MM.1S (cell line): ENCODE results near the gene EMX2.

ENCODE experiments used
- DNase-seq: peaks from one replicate; pipeline ENCODE4 v3.0.0-alpha.2; 2015
- H2AFZ ChIP-seq: fragments of 300-600 bp; sonication (generic); 2 replicates; pipeline ENCODE4 v1.6.0; 2016; ENCODE audit warnings: antibody characterized with exemption, low read length
- H3F3A ChIP-seq: fragments of 300-600 bp; sonication (generic); 2 replicates; pipeline ENCODE4 v1.6.1; 2016; ENCODE audit warnings: mild to moderate bottlenecking, antibody characterized with exemption, low read length, moderate library complexity, mixed read lengths; ENCODE audit not compliant: insufficient read depth
- H3K27ac ChIP-seq: fragments of 300-600 bp; sonication (generic); 2 replicates; pipeline ENCODE4 v1.5.1; 2016; ENCODE audit warnings: mild to moderate bottlenecking, low read length
- H3K27me3 ChIP-seq: fragments of 300-600 bp; sonication (generic); replicated peaks from 2 replicates; pipeline ENCODE4 v1.6.0; 2016; ENCODE audit warnings: low read length; ENCODE audit not compliant: insufficient read depth
- H3K36me3 ChIP-seq: fragments of 300-600 bp; sonication (generic); replicated peaks from 2 replicates; pipeline ENCODE4 v1.6.1; 2016; ENCODE audit warnings: mild to moderate bottlenecking, low read length, mixed read lengths; ENCODE audit not compliant: insufficient read depth
- H3K4me1 ChIP-seq: fragments of 300-600 bp; sonication (generic); 2 replicates; pipeline ENCODE4 v1.6.1; 2016; ENCODE audit warnings: low read length, mixed read lengths
- H3K4me2 ChIP-seq: fragments of 300-600 bp; sonication (generic); 2 replicates; pipeline ENCODE4 v1.6.0; 2016; ENCODE audit warnings: low read depth, low read length
- H3K4me3 ChIP-seq: fragments of 300-600 bp; sonication (generic); 2 replicates; pipeline ENCODE4 v1.5.1; 2016; ENCODE audit warnings: low read length, mixed read lengths
- H3K79me2 ChIP-seq: fragments of 300-600 bp; sonication (generic); 2 replicates; pipeline ENCODE4 v1.6.1; 2016; ENCODE audit warnings: mixed run types, low read length, mixed read lengths
- H3K9ac ChIP-seq: fragments of 300-600 bp; sonication (generic); 2 replicates; pipeline ENCODE4 v1.6.1; 2016; ENCODE audit warnings: low read length, mixed read lengths
- H3K9me2 ChIP-seq: fragments of 300-600 bp; sonication (generic); replicated peaks from 2 replicates; pipeline ENCODE4 v1.6.1; 2016; ENCODE audit warnings: mild to moderate bottlenecking, low read length, mixed read lengths; ENCODE audit not compliant: insufficient read depth
- H3K9me3 ChIP-seq: fragments of 300-600 bp; sonication (generic); replicated peaks from 2 replicates; pipeline ENCODE4 v1.6.1; 2016; ENCODE audit warnings: mild to moderate bottlenecking, low read length, mixed read lengths; ENCODE audit not compliant: insufficient read depth
- H4K20me1 ChIP-seq: fragments of 300-600 bp; sonication (generic); 2 replicates; pipeline ENCODE4 v1.6.1; 2016; ENCODE audit warnings: mild to moderate bottlenecking, low read length, moderate library complexity, mixed read lengths; ENCODE audit not compliant: insufficient read depth
- EZH2 ChIP-seq: fragments of 300-600 bp; sonication (generic); optimal IDR thresholded peaks from 2 replicates; pipeline ENCODE3; 2017; ENCODE audit warnings: low read depth, mild to moderate bottlenecking, antibody characterized with exemption, low read length, mixed read lengths
- EZH2phosphoT487 ChIP-seq: fragments of 300-600 bp; sonication (generic); IDR thresholded peaks from 2 replicates; pipeline ENCODE4 v1.6.1; 2018; ENCODE audit warnings: antibody characterized with exemption, low read length
- TF ChIP-seq, protein P1 (sequence below): fragments of 300-600 bp; sonication (generic); IDR thresholded peaks from 2 replicates; pipeline ENCODE4 v1.5.1; 2016; ENCODE audit warnings: antibody characterized with exemption, low read length, mixed read lengths

EMX2 gene

DNA sequence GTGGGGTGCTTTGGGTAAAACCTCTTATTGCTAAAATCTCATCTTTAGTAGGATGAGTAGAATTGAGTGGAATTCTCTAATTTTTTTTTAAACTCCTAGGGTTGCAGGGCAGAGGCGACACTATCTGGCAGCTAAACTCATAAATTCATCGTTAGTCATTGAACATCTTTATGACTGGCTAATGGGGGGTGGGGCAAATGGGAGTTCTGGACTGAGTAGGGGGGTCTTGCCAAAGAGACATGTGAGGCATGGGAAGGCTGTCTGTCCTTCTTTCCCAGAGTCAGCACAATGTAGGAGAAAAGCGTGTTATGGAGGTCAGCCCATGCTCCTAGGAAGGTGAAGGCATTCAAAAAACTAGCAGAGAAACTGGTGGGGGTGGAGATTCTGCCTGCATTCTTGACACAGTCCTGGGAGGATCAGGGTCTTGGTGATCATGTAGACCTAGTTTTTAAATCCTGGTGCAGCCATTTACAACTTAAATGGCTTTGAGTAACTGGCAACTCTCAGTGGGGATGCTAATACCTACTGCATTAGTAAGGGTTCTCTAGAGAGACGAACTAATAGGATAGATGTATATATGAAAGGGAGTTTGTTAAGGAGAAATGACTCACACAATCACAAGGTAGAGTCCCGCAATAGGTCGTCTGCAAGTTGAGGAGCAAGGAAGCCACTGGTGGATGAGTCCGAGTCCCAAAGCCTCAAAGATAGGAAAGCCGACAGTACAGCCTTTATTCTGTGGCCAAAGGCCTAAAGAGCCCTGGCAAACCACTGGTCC, 47.7 kb downstream of the EMX2 start:
- no peak overlapping the region for H2AFZ ChIP-seq
- no peaks in the 10 kb centered on the region for H3K36me3 ChIP-seq
- H3K9me3 ChIP-seq: no peaks in the 10 kb centered on the region
- no peaks in the 10 kb centered on the region for H3K4me1 ChIP-seq
- H3K4me2 ChIP-seq: no peak overlapping the region
- H3K27me3 ChIP-seq: no peaks in the 10 kb centered on the region
- no peak for DNase-seq
- H3K79me2 ChIP-seq: no peaks in the 10 kb centered on the region
- no peak overlapping the region for H3K27ac ChIP-seq
- H4K20me1 ChIP-seq: no peaks in the 10 kb centered on the region
- no peaks in the 10 kb centered on the region for H3K9me2 ChIP-seq
- H3F3A ChIP-seq: no peaks in the 10 kb centered on the region
- H3K4me3 ChIP-seq: no peak overlapping the region
- TF ChIP-seq, protein P1, sequence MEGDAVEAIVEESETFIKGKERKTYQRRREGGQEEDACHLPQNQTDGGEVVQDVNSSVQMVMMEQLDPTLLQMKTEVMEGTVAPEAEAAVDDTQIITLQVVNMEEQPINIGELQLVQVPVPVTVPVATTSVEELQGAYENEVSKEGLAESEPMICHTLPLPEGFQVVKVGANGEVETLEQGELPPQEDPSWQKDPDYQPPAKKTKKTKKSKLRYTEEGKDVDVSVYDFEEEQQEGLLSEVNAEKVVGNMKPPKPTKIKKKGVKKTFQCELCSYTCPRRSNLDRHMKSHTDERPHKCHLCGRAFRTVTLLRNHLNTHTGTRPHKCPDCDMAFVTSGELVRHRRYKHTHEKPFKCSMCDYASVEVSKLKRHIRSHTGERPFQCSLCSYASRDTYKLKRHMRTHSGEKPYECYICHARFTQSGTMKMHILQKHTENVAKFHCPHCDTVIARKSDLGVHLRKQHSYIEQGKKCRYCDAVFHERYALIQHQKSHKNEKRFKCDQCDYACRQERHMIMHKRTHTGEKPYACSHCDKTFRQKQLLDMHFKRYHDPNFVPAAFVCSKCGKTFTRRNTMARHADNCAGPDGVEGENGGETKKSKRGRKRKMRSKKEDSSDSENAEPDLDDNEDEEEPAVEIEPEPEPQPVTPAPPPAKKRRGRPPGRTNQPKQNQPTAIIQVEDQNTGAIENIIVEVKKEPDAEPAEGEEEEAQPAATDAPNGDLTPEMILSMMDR: no peak
- no peak for TF ChIP-seq EZH2
- no peak for TF ChIP-seq EZH2phosphoT487
- no peak overlapping the region for H3K9ac ChIP-seq

GRCh38 chr10:117591043-117591442, 48.5 kb downstream of the EMX2 start:
- no peaks in the 10 kb centered on the region for H3K79me2 ChIP-seq
- H3K9me2 ChIP-seq: no peaks in the 10 kb centered on the region
- TF ChIP-seq, protein P1: no peak
- TF ChIP-seq EZH2 (no peak), EZH2phosphoT487 (no peak)
- no peaks in the 10 kb centered on the region for H3F3A ChIP-seq
- H3K27me3 ChIP-seq: no peaks in the 10 kb centered on the region
- H3K9ac ChIP-seq: no peak overlapping the region
- H3K27ac ChIP-seq: no peak overlapping the region
- no peak overlapping the region for H3K4me2 ChIP-seq
- no peaks in the 10 kb centered on the region for H3K36me3 ChIP-seq
- H3K9me3 ChIP-seq: no peaks in the 10 kb centered on the region
- no peak for DNase-seq
- H4K20me1 ChIP-seq: no peaks in the 10 kb centered on the region
- no peaks in the 10 kb centered on the region for H3K4me1 ChIP-seq
- H3K4me3 ChIP-seq: no peak overlapping the region
- no peak overlapping the region for H2AFZ ChIP-seq

DNA sequence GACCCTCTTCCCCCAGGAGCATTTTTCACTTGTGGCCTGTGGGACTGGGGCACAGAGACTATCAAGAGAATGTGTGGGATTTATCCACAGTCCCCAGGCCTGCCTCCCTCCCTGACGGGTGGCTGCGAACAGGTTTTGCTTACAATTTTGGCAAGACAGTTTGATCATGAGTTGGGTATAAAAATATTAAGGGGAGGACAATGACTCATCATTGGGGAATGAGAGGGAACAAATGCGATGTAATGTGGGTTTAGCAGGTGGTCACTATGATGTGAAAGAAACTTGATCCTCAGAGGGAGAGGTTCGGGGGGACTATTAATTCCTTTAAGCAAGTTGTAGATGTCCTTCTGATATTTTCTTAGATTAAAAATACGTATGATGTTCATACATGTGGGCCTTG, 52.2 kb downstream of the EMX2 start:
- no peak for TF ChIP-seq EZH2phosphoT487
- TF ChIP-seq, protein P1: no peak
- no peak for DNase-seq
- H3K27ac ChIP-seq: no peak overlapping the region
- H3K9me3 ChIP-seq: no peaks in the 10 kb centered on the region
- no peak overlapping the region for H3K4me3 ChIP-seq
- no peak overlapping the region for H2AFZ ChIP-seq
- H3F3A ChIP-seq: no peaks in the 10 kb centered on the region
- H3K36me3 ChIP-seq: no peaks in the 10 kb centered on the region
- no peak overlapping the region for H3K4me2 ChIP-seq
- no peak overlapping the region for H3K9ac ChIP-seq
- H3K9me2 ChIP-seq: no peaks in the 10 kb centered on the region
- no peaks in the 10 kb centered on the region for H3K4me1 ChIP-seq
- no peaks in the 10 kb centered on the region for H3K27me3 ChIP-seq
- no peaks in the 10 kb centered on the region for H3K79me2 ChIP-seq
- no peaks in the 10 kb centered on the region for H4K20me1 ChIP-seq
